GM19239 (cell line): Measurements from ENCODE around the gene CBLN3.

ENCODE experiments used
- DNase-seq: peaks from one replicate; pipeline ENCODE4 v3.0.0; 2011; ENCODE audit warnings: low spot score; ENCODE audit not compliant: insufficient read length
- FAIRE-seq: peaks from 2 replicates; lab custom pipeline; 2011; peaks lifted over from hg19 to GRCh38; lab: Jason Lieb, UNC

CBLN3 gene

GRCh38 chr14:24408764-24409163 is 20.7 kb downstream of the CBLN3 start:
- DNase-seq (no peak), FAIRE-seq (no peak)

- DNase-seq (no peak), FAIRE-seq (no peak)
These were observed 21.7 kb downstream of the CBLN3 start for GRCh38 chr14:24407608-24408325.

- no peak for FAIRE-seq
- no peak for DNase-seq
These were observed 23.1 kb downstream of the CBLN3 start for GRCh38 chr14:24406416-24406815.

- DNase-seq (no peak), FAIRE-seq (no peak)
These were observed 24.7 kb downstream of the CBLN3 start for GRCh38 chr14:24404814-24405213.

GRCh38 chr14:24403294-24403998 is 26.0 kb downstream of the CBLN3 start:
- no peak for FAIRE-seq
- DNase-seq, result no peak

- no peak for FAIRE-seq
These were observed 27.4 kb downstream of the CBLN3 start for GRCh38 chr14:24401810-24402702.

GRCh38 chr14:24399999-24400718 is 29.3 kb downstream of the CBLN3 start:
- no peak for FAIRE-seq
- DNase-seq, result no peak

More at GRCh38 chr14:24401810-24402702, 27.4 kb downstream of the CBLN3 start:
- no peak for DNase-seq

GRCh38 chr14:24399447-24399822 is 30.0 kb downstream of the CBLN3 start:
- DNase-seq (no peak), FAIRE-seq (no peak)

GRCh38 chr14:24398653-24399446 is 30.6 kb downstream of the CBLN3 start, which contains the start of gene NYNRIN:
NYNRIN (plus strand) TSS chr14:24399003; CDS start chr14:24399247, 244 bp downstream.
- FAIRE-seq (no peak), DNase-seq (no peak)

GRCh38 chr14:24398293-24398652 is 31.2 kb downstream of the CBLN3 start:
- FAIRE-seq, result no peak
- no peak for DNase-seq

GRCh38 chr14:24397639-24398292 is 31.7 kb downstream of the CBLN3 start:
- FAIRE-seq (no peak), DNase-seq (no peak)

- DNase-seq (no peak), FAIRE-seq (no peak)
These were observed 33.6 kb downstream of the CBLN3 start for GRCh38 chr14:24395609-24396582.

- no peak for DNase-seq
- no peak for FAIRE-seq
These were observed 35.2 kb downstream of the CBLN3 start for GRCh38 chr14:24394275-24394674.

GRCh38 chr14:24392325-24393091 is 37.0 kb downstream of the CBLN3 start:
- DNase-seq (no peak), FAIRE-seq (no peak)

- DNase-seq (no peak), FAIRE-seq (no peak)
These were observed 38.6 kb downstream of the CBLN3 start for GRCh38 chr14:24390701-24391468.

GRCh38 chr14:24389226-24389848 is 40.1 kb downstream of the CBLN3 start:
- no peak for FAIRE-seq

More at GRCh38 chr14:24389226-24389848, 40.1 kb downstream of the CBLN3 start:
- no peak for DNase-seq
